GM18867 (cell line): ENCODE results near the gene UCP2.

ENCODE experiments used
- ATAC-seq: cut with Tn5 transposase; IDR thresholded peaks from one replicate; pipeline ENCODE4 v1.9.1; 2021; ENCODE audit warnings: mild to moderate bottlenecking, moderate library complexity; ENCODE audit not compliant: unreplicated experiment

Gene UCP2

DNA sequence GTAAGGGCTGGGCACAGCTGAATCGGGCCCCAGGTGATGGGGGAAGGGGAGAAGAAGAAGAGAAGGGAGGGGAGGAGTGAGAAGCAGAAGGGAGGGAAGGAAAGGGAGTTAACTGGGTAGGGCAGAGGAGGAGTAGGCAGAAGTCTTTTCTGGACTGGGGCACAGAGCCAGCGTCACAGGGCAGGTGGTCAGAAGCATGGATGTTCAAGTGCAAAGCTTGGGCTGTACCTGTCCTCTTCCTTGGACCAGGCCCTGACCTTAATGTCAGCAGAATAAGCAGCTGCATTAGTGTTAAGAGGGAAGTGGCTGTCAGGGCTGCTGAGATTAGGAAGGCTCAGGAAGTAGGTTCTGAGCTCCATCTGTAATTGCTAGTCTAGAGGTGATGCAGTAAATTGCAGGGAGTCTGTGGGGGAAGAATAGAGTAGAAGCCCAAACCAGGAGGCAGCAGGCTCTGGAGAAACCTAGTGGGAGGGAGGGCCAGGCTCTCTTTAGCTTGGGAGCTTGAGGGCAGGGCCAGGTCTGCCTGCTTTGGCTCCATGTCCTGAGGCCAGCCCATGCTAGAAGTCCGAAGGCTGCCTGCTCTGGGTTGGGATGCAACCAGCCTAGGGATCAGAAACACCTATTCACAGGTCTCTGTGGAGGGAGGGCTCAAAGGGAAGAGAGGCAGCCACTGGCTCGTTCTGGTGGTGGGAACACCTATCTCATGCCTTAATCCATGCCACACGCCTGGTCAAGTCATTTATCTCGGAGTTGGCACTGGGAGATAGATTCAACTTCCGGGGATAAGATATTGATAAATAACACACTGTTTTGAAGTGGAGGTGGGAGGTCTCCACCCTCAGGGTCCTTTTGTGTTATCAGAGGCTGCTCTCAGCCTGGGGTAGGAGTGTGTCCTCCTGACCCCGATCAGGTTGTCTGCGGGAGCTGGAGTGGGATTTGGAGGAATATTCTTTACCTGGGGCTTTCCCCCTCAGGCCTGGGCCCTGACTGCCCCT lies 28.0 kb upstream of the UCP2 start:
- no peak for ATAC-seq

GRCh38 chr11:74009675-74010305 lies 27.1 kb upstream of the UCP2 start:
- ATAC-seq, result no peak

DNA sequence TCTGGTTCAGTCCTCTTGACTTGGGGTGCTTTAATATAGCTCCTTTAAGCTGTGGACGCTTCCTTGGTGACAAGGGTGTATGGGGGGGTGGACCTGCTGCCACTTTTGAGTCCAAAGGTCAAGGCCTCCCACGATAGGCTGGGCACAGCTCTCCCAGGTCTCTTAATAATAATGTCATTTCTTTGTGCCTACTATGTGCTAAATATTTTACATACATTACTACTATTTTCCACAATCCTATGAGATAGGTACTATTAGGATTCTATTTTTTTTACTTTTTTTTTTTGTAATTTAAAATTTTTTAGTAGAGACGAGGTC lies 26.5 kb upstream of the UCP2 start:
- ATAC-seq, result no peak

- no peak for ATAC-seq
These were observed 26.0 kb upstream of the UCP2 start, which contains the start of gene UCP3 for GRCh38 chr11:74008373-74009229. Gene UCP3, minus strand, starts transcription at chr11:74009085. Its CDS starts 2,043 bp downstream, at chr11:74007042.

DNA sequence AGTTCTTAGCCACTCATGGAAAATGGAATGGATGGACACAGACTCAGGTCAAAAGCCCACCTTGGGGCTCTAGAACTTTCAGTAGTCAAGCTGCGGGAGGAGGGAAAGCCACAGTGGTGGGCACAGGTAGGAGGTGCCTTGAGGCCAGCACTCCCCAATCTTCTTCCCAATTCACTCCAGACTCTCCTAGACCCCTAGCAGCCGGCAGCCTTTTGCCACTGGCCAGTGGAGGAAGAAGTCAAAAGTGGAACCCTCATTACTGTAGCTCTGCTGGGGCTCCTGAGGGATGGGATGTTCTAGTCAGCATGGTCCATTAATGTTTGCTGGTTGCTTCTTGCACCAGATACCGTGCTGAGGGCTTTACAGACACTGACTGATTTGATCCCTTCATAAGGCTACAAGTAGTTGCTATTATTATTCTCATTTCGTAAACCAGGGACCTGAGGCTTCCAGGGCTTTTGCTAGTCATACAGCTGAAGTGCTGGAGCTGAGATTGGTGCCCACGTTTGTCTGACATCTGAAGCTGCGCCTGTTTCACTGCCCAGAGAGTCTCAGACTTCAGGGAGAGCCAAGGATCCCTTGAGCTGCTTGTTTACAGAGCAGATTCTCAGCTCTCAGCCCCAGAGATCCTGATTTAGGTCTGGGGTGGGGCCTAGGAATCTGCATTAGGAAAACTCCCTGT lies 25.2 kb upstream of the UCP2 start:
- ATAC-seq, result no peak

- no peak for ATAC-seq
These were observed 24.2 kb upstream of the UCP2 start for GRCh38 chr11:74006743-74007304.

- ATAC-seq, result no peak
These were observed 23.3 kb upstream of the UCP2 start for GRCh38 chr11:74005721-74006517.

DNA sequence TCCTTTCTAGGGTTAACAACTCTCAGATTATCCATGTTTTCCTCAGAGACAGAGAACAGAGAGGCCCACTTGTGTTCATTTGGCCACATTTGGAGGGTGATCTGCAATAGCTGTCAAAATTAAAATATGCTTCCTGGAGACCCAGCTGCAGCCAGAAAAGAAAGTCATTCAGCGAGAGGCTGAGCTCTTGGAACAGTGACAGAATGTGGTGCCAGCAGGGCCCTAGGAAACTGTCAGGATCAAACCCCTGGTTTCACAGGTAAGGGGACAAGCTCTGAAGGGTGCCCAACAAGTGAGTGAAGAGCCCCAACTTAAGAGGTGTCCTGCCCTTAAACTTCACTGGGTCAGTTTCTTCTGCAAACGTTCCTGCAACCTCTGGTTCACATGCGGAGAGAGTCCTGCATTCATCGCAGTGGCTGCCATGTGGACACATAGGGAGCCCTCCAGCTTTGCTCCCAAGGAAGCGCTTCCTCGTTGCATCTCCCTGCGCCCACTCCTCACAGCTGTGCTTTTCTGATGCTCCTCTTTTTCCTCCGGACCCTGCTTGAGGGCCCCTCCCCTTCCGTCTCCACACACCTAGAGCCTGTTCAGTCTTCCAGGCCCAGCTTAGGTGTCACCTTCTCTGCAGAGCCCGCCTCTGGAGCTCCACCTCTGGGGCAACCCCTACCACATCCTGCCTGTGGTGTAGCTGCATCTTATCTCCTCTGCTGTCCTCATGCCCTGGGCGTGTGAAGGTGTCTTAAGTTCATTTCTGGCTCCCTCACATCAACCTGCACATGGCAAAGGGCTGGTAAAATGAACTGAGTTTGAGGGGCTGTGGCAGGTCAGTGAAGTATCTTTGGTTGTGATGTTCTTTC lies 22.3 kb upstream of the UCP2 start:
- no peak for ATAC-seq

DNA sequence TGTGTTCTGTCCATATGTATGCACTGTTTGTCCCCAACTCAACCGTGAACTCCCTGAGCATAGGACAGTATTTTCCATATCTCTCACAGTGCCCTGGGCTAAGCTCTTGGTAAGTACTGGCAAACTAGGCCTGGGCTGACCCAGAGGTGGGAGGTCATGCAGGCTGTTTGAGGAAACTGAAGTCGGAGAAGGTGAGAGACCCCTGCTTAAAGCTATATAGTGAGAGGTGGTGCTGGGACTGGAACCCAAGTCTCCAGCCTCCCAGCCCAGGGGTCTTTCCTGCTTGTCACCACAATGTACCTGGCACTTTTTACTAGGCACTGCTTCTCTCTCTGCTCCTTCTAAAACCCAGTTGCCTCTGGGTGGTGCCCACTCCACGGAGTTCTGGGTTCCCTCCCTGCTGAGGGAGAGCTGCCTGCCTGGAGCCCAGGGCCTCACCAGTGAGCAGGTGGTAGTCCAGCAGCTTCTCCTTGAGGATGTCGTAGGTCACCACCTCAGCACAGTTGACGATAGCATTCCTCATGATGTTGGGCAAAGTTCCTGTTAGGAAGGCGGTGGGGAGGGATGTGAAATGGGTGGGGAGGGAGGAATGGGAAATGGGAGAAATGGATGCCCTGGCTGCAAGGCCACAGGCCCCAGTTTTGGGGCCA lies 21.5 kb upstream of the UCP2 start:
- no peak for ATAC-seq

GRCh38 chr11:74002832-74003231 lies 20.2 kb upstream of the UCP2 start:
- ATAC-seq, result no peak

GRCh38 chr11:74001822-74002286 lies 19.2 kb upstream of the UCP2 start:
- no peak for ATAC-seq

- no peak for ATAC-seq
These were observed 17.9 kb upstream of the UCP2 start for GRCh38 chr11:74000307-74001133.

DNA sequence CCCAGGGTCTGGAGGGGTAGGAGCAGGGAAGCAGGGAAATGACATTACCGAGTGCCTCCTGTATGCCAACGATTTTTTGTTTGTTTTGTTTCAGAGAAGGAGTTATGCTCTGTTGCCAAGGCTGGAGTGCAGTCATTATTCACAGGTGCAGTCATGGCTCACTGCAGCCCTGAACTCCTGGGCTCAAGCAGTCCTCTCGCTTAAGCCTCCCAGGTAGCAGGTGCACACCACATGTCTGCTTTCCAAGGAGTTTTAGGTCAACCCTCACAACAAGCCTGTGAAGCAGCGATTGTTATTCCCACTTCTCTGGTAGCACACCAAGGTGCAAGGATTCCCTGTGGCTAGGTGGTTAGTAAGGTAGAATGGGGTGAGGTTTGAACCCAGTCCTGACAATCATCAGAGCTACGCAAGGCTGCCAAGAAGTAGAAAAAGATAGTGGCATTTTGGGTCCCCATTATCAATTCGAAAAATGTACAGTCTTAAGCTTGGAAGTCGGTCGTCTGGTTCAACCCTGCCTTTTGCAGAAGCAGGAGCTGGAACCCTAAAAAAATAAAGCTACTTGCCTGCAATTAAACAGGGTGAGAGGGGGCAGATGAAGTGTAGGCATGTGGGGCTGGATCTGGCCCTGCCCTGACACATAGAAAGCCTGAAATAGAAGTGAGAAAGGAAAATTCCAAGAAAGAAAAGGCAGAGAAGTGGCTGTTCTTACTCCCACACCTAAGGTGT lies 17.1 kb upstream of the UCP2 start:
- no peak for ATAC-seq

- no peak for ATAC-seq
These were observed 16.4 kb upstream of the UCP2 start for GRCh38 chr11:73998846-73999575.

GRCh38 chr11:73997120-73997770 lies 14.6 kb upstream of the UCP2 start:
- no peak for ATAC-seq
